SK-N-SH (cell line): ENCODE measurements around the gene GSK3B.

Experiments used
- RAD21 ChIP-seq: IDR thresholded peaks from 2 replicates; pipeline ENCODE4 v1.6.1; 2012; ENCODE audit warnings: mild to moderate bottlenecking, low read length
- TF ChIP-seq, protein P1 (sequence below): fragments of 200-600 bp; sonication (generic); IDR thresholded peaks from 2 replicates; pipeline ENCODE4 v1.6.1; 2017; ENCODE audit warnings: antibody characterized with exemption, mild to moderate bottlenecking, moderate library complexity
- TF ChIP-seq, protein P2 (sequence below): fragments of 150-350 bp; IDR thresholded peaks from 2 replicates; pipeline ENCODE4 v1.6.1; 2017; ENCODE audit warnings: antibody characterized with exemption, low read length, low read depth, borderline replicate concordance
- TF ChIP-seq, protein P3 (sequence below): IDR thresholded peaks from 2 replicates; pipeline ENCODE4 v1.4.0; 2012; ENCODE audit warnings: low read depth
- TF ChIP-seq, protein P4 (sequence below): IDR thresholded peaks from 2 replicates; pipeline ENCODE4 v1.6.1; 2012; ENCODE audit warnings: mild to moderate bottlenecking, low read depth, low read length, moderate library complexity

DNA sequence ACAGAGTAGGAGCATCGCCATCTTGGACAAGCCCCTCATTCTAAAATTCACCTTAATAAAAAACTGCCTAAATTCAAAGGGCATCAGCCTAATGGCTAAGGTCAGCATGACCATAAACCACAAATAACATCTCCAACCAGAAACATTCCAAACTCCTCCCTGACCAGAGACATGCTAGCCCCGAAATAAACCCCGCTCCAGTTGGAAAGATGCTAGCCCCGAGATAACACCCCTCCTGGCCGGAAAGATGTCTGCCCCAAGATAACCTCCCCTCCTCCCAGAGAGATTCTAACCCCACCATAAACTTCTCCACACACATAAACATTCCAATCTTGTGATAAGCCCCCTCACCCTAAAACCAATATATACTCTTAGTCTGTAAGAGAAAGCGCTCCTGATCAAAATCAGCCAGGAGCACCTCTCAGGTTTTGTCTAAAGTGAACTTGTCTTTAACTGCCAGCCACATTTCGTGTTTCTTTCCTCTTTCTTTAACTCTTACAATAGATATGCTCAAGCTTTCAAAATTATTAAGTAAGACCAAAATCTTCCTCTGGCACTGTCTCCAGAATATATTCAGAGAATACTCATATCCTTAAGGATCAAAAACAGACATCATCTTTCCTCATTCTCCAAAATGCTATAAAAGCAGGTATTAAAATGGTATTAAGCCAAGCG is 104.1 kb downstream of the GSK3B start:
- TF ChIP-seq, protein P1, sequence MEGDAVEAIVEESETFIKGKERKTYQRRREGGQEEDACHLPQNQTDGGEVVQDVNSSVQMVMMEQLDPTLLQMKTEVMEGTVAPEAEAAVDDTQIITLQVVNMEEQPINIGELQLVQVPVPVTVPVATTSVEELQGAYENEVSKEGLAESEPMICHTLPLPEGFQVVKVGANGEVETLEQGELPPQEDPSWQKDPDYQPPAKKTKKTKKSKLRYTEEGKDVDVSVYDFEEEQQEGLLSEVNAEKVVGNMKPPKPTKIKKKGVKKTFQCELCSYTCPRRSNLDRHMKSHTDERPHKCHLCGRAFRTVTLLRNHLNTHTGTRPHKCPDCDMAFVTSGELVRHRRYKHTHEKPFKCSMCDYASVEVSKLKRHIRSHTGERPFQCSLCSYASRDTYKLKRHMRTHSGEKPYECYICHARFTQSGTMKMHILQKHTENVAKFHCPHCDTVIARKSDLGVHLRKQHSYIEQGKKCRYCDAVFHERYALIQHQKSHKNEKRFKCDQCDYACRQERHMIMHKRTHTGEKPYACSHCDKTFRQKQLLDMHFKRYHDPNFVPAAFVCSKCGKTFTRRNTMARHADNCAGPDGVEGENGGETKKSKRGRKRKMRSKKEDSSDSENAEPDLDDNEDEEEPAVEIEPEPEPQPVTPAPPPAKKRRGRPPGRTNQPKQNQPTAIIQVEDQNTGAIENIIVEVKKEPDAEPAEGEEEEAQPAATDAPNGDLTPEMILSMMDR = no peak
- TF ChIP-seq, protein P2, sequence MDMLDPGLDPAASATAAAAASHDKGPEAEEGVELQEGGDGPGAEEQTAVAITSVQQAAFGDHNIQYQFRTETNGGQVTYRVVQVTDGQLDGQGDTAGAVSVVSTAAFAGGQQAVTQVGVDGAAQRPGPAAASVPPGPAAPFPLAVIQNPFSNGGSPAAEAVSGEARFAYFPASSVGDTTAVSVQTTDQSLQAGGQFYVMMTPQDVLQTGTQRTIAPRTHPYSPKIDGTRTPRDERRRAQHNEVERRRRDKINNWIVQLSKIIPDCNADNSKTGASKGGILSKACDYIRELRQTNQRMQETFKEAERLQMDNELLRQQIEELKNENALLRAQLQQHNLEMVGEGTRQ = no peak
- TF ChIP-seq, protein P3, sequence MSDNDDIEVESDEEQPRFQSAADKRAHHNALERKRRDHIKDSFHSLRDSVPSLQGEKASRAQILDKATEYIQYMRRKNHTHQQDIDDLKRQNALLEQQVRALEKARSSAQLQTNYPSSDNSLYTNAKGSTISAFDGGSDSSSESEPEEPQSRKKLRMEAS = no peak
- TF ChIP-seq, protein P4, sequence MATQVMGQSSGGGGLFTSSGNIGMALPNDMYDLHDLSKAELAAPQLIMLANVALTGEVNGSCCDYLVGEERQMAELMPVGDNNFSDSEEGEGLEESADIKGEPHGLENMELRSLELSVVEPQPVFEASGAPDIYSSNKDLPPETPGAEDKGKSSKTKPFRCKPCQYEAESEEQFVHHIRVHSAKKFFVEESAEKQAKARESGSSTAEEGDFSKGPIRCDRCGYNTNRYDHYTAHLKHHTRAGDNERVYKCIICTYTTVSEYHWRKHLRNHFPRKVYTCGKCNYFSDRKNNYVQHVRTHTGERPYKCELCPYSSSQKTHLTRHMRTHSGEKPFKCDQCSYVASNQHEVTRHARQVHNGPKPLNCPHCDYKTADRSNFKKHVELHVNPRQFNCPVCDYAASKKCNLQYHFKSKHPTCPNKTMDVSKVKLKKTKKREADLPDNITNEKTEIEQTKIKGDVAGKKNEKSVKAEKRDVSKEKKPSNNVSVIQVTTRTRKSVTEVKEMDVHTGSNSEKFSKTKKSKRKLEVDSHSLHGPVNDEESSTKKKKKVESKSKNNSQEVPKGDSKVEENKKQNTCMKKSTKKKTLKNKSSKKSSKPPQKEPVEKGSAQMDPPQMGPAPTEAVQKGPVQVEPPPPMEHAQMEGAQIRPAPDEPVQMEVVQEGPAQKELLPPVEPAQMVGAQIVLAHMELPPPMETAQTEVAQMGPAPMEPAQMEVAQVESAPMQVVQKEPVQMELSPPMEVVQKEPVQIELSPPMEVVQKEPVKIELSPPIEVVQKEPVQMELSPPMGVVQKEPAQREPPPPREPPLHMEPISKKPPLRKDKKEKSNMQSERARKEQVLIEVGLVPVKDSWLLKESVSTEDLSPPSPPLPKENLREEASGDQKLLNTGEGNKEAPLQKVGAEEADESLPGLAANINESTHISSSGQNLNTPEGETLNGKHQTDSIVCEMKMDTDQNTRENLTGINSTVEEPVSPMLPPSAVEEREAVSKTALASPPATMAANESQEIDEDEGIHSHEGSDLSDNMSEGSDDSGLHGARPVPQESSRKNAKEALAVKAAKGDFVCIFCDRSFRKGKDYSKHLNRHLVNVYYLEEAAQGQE = no peak
- no peak for TF ChIP-seq RAD21
